Putamen (tissue), 1 donor: ENCODE results near the gene C10orf105.

Experiments
- DNase-seq: peaks from one replicate; pipeline ENCODE4 v3.0.0-alpha.2; 2016; ENCODE audit warnings: low spot score

C10orf105 gene, protein sequence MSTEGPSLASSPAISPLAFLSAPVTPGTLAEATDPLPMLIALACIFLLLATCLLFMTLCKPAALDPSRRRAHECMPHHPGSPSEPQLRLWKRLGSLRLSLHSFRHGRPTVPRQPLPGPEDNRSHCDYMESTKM

DNA sequence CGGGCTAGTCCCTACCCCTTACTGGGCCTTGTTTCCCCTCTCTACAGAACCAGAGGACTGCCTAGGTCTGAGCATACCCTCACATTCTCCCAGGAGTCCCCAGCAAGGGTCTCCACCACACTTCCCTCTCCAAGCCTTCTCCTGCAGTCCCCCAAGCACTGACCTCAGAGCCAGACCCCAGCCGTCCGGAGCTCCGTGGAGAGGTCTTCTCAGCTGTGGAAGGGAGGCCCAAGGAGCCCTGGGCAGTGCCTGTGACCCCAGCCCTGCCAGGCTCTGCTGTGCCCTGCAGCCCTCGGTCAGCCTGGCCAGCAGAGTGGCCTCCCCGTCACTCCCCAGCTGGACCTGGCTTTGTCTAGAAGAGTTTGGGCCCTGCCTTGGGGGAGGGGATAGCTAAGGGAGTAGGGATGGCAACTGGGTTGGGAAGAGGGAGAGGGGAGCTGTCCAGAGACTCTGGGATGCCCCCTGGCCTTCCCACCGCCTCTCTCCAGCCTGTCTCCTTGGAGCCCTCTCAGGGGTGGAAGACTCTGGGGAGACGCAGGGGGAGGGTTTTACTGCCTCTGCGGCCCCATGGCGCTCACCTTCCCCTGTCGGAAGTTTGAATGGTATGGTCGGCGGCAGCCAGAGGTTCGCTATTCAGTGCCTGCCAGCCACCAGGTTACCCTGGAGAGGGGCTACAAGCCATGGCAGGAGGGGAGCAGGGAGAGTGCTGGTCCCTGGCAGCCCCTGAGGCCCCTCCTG lies at the start of gene C10orf105:
TSS of gene C10orf105 (minus strand) at position 315 of the 738 bp plus-strand sequence. CDS start 3,441 bp downstream, outside the sequence.
- DNase-seq, result no peak

GRCh38 chr10:71767420-71768035 lies 48.0 kb upstream of the C10orf105 start:
- no peak for DNase-seq

DNA sequence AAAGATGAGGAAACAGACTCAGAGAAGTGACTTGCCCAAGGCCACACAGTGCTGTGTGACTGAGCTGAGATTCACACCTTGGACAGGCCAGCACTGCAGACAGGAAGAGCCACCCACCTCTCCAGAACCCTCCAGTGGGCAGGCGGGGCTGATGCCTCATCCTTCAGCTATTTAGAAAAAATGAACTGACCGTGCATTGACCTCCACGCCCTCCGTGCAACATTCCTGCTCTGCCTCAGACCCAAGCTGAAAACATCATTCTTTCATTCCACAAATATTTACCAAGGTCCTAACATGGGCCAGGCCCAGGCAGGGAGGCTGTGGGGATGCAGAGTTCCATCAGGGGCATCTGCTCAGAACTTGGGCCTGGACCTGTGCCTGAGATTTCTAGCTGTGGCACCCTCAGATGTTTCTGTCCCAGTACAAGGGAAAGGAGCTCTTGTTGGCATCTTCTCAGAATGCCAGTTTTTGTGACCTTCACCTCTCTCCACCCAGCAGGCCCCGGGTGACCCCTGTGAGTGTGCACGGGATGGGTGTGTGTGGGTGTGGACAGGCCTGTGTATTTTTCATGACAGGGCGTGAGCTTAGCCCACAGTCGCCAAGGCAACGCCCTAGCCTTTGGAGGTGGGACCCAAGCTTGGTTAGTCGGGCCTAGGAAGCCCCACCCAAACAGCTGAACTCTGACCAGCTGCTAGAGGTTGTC lies 47.3 kb upstream of the C10orf105 start:
- no peak for DNase-seq

- DNase-seq, result no peak
Measured at GRCh38 chr10:71765906-71766716, 46.5 kb upstream of the C10orf105 start.

GRCh38 chr10:71765176-71765904 lies 45.8 kb upstream of the C10orf105 start:
- no peak for DNase-seq

DNA sequence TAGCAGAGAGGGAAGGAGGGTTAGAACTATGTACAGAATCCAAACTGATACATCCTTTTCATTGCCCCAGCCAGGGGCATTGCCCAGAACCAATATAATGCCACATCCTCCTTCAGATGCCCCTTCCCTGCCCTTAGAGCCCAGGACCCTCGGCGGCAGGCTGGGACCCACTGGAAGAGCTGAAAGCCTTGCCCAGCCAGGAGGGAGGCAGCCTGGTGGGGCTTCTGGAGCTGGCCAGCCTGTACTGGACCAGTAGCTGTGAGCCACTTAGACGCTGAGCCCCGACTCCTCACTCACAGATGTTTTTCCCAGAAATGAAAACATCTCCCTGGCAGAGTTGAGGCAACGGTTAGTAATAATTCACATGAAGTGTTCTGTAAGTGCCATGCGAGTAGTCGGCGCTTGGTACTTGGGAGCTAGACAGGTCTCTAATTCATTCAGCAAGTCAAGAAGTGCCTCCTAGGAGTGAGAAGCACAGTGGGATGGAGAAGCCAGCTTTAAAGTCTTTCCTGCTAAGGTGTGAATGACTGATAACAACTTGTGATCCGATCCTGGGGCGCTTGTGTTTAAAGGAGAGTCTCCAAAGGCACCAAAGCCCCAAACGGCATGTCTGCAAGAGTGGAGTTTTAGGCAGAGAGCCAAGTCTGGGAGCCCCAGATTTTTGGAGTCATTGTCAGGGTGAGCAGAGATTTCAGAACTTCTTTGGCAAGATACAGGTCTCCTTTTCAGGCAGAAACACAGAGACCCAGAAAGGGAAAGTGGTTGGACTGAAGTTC lies 44.0 kb upstream of the C10orf105 start:
- DNase-seq, result no peak

DNA sequence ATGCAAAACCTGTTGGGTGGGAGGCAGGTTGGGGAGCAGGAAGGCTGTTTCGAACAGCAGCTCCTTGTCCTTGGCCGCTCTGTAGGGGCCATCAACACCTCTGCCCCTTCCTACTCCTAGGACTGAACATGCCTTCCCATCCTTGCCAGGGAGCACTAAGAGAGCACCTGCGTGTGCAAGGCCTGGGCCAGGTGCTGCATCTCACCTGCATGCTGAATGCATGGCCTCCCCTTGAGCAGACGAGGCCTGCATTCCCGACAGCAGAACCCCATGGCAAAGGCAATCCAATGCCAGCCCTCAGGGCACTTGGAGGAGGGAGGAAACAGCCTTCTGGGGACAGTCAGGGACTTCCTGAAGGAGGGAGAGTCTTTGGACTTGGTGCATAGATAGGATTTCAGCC lies 42.7 kb upstream of the C10orf105 start:
- no peak for DNase-seq

DNA sequence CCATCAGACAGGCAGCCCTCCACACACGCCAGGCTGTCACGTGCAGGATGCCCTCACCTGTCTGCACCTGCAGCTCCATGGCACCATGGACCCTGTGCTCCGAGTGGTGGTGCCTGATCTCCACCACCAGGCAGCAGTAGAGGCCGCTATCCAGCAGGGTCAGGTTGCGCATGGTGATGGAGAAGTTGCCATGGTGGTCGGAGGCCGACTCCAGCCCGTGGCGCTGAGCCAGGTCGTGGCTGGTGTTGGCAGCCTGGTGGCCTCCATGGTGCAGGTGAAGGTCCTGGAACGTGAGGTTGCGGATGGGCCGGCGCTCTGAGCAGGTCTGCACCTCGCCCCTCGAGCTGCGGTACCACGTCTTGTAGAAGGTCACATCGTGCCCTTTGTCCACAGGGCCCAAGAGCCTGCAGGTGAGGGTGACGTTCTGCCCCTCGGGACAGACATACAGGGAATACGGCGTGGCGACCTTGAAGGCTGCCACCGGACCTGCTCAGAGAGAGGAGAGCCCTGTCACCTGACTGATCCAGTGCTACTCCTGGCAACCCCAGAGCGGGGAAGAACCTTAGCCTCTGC lies 42.0 kb upstream of the C10orf105 start:
- DNase-seq, result no peak

- no peak for DNase-seq
Measured at GRCh38 chr10:71761105-71761511, 41.5 kb upstream of the C10orf105 start.

GRCh38 chr10:71757399-71757922 lies 37.9 kb upstream of the C10orf105 start:
- DNase-seq, result no peak

DNA sequence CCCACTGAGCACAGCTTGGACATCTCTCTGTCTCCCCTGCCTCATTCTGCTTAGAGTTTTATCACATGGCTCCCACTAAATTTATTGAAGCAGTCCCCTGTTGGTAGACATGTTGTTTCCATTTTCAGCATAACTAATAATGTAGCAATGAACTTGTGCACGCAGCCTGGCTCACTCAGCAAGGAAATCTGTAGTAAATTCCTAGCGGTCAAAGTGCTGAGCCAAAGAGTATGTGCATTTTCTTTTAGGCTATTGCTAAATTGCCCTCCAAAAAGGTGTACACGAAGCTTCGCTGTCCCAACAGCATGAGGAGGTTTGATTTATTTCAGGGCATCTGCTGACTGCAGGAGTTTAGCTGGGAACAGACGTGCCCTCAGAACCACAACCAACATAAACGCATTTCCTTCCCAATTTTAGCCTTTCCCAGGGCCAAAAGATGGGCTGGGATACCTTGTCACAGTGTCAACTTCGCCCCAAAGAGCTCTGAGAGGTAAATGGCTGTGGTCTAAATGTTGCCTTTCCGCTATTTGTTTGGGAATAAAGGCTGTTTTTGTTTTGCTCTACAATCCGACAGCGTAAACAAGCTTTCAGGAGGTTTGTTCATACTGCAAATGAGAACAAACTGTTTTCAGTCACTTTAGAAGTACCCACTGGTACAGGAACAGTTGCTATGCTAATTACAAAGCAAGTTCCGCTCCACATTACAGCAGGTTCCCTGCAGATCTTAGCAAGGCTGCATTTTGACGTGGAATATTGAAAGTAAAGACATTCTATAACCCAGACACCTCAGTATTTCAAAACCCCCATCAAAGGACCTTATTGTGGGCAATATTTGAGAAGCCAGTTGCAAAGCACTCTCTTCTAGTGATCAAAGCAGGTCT lies 37.0 kb upstream of the C10orf105 start:
- DNase-seq, result no peak

DNA sequence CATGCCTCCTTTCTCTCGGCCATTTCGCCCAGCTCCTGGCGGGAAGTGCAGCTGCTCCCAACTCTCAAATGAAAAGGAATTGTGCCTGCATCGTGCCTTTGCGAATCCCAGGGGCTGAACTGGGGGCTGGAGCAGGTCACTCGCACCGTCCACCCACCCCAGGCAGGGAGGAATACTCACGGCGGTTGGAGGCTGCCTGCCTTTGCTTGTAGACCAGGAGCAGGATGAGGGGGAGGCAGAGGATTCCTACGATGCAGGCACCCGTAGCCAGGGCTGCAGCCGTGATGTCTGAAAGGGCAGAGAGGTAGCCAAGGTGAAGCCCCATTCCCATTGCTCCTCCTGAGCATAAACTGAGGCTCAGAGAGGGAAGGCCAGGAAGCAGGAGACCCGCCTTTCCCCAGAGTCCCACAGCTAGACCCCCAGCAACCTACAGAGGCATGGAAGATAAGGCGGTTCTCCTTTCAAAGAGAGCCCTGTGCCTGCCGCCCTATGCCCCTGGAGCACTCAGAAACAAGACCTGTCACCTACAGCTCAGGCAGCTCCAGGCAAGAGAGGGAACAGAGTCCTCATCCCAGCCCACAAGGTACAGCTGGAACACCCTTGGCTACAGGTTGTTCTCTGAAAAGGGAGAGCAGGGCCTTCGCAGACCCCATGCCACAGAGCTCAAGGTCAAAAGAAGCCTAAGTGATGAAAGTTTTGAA lies 35.8 kb upstream of the C10orf105 start:
- no peak for DNase-seq

DNA sequence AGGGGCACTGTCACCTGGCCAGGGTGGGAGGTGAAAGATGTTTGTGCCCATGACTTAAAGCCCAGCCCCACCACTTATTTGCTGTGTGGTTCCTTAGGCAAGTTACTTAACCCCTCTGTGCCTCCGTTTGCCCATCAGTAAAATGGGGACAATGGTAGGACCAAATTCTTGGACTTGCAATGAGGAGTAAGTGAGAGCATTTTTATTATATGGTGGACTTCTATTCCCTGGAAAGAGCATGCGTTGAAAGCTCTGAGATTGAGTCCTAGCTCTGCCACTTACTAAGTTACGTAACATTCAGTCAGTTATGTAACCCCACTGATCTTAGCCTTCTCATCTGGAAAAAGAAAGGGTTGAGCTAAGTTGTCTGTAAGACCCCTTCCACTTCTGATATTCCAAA lies 35.0 kb upstream of the C10orf105 start:
- no peak for DNase-seq

GRCh38 chr10:71753960-71754505 lies 34.5 kb upstream of the C10orf105 start:
- DNase-seq, result no peak

- peak; percentile 61 for DNase-seq
Measured at GRCh38 chr10:71753091-71753959, 33.7 kb upstream of the C10orf105 start.

- DNase-seq, result no peak
Measured at GRCh38 chr10:71752391-71753090, 33.0 kb upstream of the C10orf105 start.
